HEK293 (cell line): Measurements from ENCODE around the gene FCN1.

Experiments used
- CTCF ChIA-PET: fragments of 350-600 bp; formaldehyde crosslinking; extraction: SDS; loops from one replicate; lab custom pipeline; 2021; ENCODE audit warnings: antibody characterized with exemption; lab: Yijun Ruan, JAX
- POLR2A ChIA-PET: fragments of 300-600 bp; formaldehyde crosslinking; extraction: SDS; loops from one replicate; lab custom pipeline; 2020; ENCODE audit warnings: antibody characterized with exemption, inconsistent platforms; lab: Yijun Ruan, JAX
- H3K27ac ChIP-seq: fragments of 200-500 bp; sonication (Bioruptor generic); 2 replicates; pipeline ENCODE4 v1.5.1; 2014; ENCODE audit warnings: low read depth, low read length, control low read depth, inconsistent platforms; ENCODE audit errors: extremely low read depth
- H3K36me3 ChIP-seq, 2 experiments: fragments of 200-500 bp in 1 of 2; sonication (Bioruptor generic) in 1 of 2; 1 replicate in 1 of 2; 2 replicates in 1 of 2; pipeline ENCODE4 v1.5.1; 2014 to 2017; ENCODE audit warnings: inconsistent platforms in 2 of 2, low read length in 2 of 2; ENCODE audit not compliant: control insufficient read depth in 2 of 2, insufficient read depth in 1 of 2
- H3K4me1 ChIP-seq: fragments of 200-500 bp; sonication (Bioruptor generic); 2 replicates; pipeline ENCODE4 v1.5.1; 2014; ENCODE audit warnings: mild to moderate bottlenecking, low read length, inconsistent platforms; ENCODE audit not compliant: control insufficient read depth, insufficient read depth
- H3K4me3 ChIP-seq: 2 replicates; pipeline ENCODE4 v1.5.1; 2011; ENCODE audit warnings: low read depth, mild to moderate bottlenecking, control low read depth, low read length, moderate library complexity
- H3K9me3 ChIP-seq: fragments of 200-500 bp; sonication (Bioruptor generic); 2 replicates; pipeline ENCODE4 v1.5.1; 2014; ENCODE audit warnings: low read depth, low read length, inconsistent platforms; ENCODE audit not compliant: control insufficient read depth, insufficient read depth
- AEBP2 ChIP-seq: fragments of 450-650 bp; formaldehyde crosslinking; IDR thresholded peaks from 2 replicates; pipeline ENCODE4 v1.5.1; 2016; ENCODE audit warnings: missing biosample characterization, missing genetic modification characterization, borderline replicate concordance
- ATF2 ChIP-seq: fragments of 450-650 bp; formaldehyde crosslinking; IDR thresholded peaks from 2 replicates; pipeline ENCODE4 v1.5.1; 2016; ENCODE audit warnings: missing biosample characterization, missing genetic modification characterization, low read depth
- KLF7 ChIP-seq: fragments of 450-650 bp; formaldehyde crosslinking; IDR thresholded peaks from 2 replicates; pipeline ENCODE4 v1.5.1; 2016; ENCODE audit warnings: missing biosample characterization, missing genetic modification characterization, borderline replicate concordance
- TCF7L2 ChIP-seq: IDR thresholded peaks from 2 replicates; pipeline ENCODE4 v1.6.1; 2011; ENCODE audit warnings: low read depth, mild to moderate bottlenecking, inconsistent platforms, low read length, moderate library complexity, borderline replicate concordance
- ZNF157 ChIP-seq: fragments of 450-650 bp; formaldehyde crosslinking; IDR thresholded peaks from 2 replicates; pipeline ENCODE4 v1.5.1; 2016; ENCODE audit warnings: missing biosample characterization, missing genetic modification characterization
- ZNF175 ChIP-seq: fragments of 450-650 bp; formaldehyde crosslinking; IDR thresholded peaks from 2 replicates; pipeline ENCODE4 v1.5.1; 2016; ENCODE audit warnings: missing biosample characterization, missing genetic modification characterization
- ZNF223 ChIP-seq: fragments of 450-650 bp; formaldehyde crosslinking; IDR thresholded peaks from 2 replicates; pipeline ENCODE4 v1.5.1; 2016; ENCODE audit warnings: missing biosample characterization, missing genetic modification characterization
- ZNF37A ChIP-seq: fragments of 450-650 bp; IDR thresholded peaks from 2 replicates; pipeline ENCODE4 v1.5.1; 2018; ENCODE audit warnings: missing biosample characterization, missing genetic modification characterization
- ZNF449 ChIP-seq: fragments of 450-650 bp; formaldehyde crosslinking; IDR thresholded peaks from 2 replicates; pipeline ENCODE4 v1.5.1; 2017; ENCODE audit warnings: missing biosample characterization, mild to moderate bottlenecking, missing genetic modification characterization, moderate library complexity
- ZNF529 ChIP-seq: fragments of 450-650 bp; formaldehyde crosslinking; IDR thresholded peaks from 2 replicates; pipeline ENCODE4 v1.5.1; 2017; ENCODE audit warnings: missing genetic modification characterization, missing biosample characterization; ENCODE audit not compliant: insufficient replicate concordance
- ZNF596 ChIP-seq: fragments of 450-650 bp; IDR thresholded peaks from 2 replicates; pipeline ENCODE4 v1.5.0; 2018; ENCODE audit warnings: missing biosample characterization, mild to moderate bottlenecking, missing genetic modification characterization, moderate library complexity
- ZNF600 ChIP-seq: fragments of 450-650 bp; formaldehyde crosslinking; IDR thresholded peaks from 2 replicates; pipeline ENCODE4 v1.5.1; 2016; ENCODE audit warnings: missing biosample characterization, missing genetic modification characterization
- ZNF610 ChIP-seq: fragments of 450-650 bp; formaldehyde crosslinking; IDR thresholded peaks from 2 replicates; pipeline ENCODE4 v1.5.1; 2016; ENCODE audit warnings: missing biosample characterization, missing genetic modification characterization, borderline replicate concordance
- ZNF670 ChIP-seq: fragments of 450-650 bp; formaldehyde crosslinking; IDR thresholded peaks from 2 replicates; pipeline ENCODE4 v1.5.1; 2016; ENCODE audit warnings: missing biosample characterization, missing genetic modification characterization, low read depth
- ZNF830 ChIP-seq: fragments of 450-650 bp; IDR thresholded peaks from 2 replicates; pipeline ENCODE4 v1.5.0; 2018; ENCODE audit warnings: missing biosample characterization, missing genetic modification characterization, low read depth, mild to moderate bottlenecking, moderate library complexity
- ZNF837 ChIP-seq: fragments of 450-650 bp; formaldehyde crosslinking; IDR thresholded peaks from 2 replicates; pipeline ENCODE4 v1.5.1; 2016; ENCODE audit warnings: missing biosample characterization, missing genetic modification characterization
- ZSCAN18 ChIP-seq: fragments of 450-650 bp; formaldehyde crosslinking; IDR thresholded peaks from 2 replicates; pipeline ENCODE4 v1.5.1; 2016; ENCODE audit warnings: missing biosample characterization, missing genetic modification characterization

The FCN1 gene

GRCh38 chr9:134870301-134870694, 47.4 kb downstream of the FCN1 start:
- CTCF ChIA-PET: no interaction called here
- H3K4me3 ChIP-seq: no peak overlapping the region
- TF ChIP-seq ATF2 (tag by site-specific recombination) (no peak), ZNF830 (tag by site-specific recombination) (no peak), AEBP2 (tag by site-specific recombination) (no peak), ZNF223 (tag by site-specific recombination) (no peak), ZNF157 (no peak), ZSCAN18 (tag by site-specific recombination) (no peak), ZNF449 (tag by site-specific recombination) (no peak), KLF7 (no peak), ZNF610 (tag by site-specific recombination) (no peak), ZNF37A (tag by site-specific recombination) (no peak), TCF7L2 (no peak)
- TF ChIP-seq, all 188 proteins: peak for 0
- Histone ChIP-seq H3K27ac (no peak overlapping the region), H3K4me1 (no peaks in the 10 kb centered on the region), H3K36me3 (no peaks in the 10 kb centered on the region), H3K9me3 (no peaks in the 10 kb centered on the region)
- POLR2A ChIA-PET: no interaction called here

GRCh38 chr9:134869554-134870300, 48.0 kb downstream of the FCN1 start:
- CTCF ChIA-PET: interaction anchor here (0.7 kb wide), 1 partner anchor 30 kb away, joined by 3 read pairs; no protein-coding TSS in a partner anchor
- TF ChIP-seq ZNF529 (tag by site-specific recombination) (no peak), ZNF175 (no peak), ZNF600 (no peak), ZNF37A (tag by site-specific recombination) (no peak), ZNF837 (tag by site-specific recombination) (no peak), ZNF596 (no peak), ZNF670 (tag by site-specific recombination) (no peak)
- POLR2A ChIA-PET: no interaction called here
- Histone ChIP-seq H3K4me3 (no peak overlapping the region), H3K9me3 (no peaks in the 10 kb centered on the region), H3K4me1 (no peaks in the 10 kb centered on the region), H3K27ac (no peak overlapping the region), H3K36me3 (no peaks in the 10 kb centered on the region)
